Esophagus squamous epithelium (tissue), 5 donors: Measurements from ENCODE around the gene FUT7. TPM values are rescaled to one million over a fixed set of nuclear protein-coding genes. Genes with fewer than 3 reads are reported as not detected.
A peak's percentile ranks its signal among the peaks of the same experiment; 100 is the strongest.

Experiments used
- DNase-seq: peaks from one replicate; lab custom pipeline; 2025; lab: John Stamatoyannopoulos, UW
- H3K27ac ChIP-seq, 4 donors: fragments of 200-600 bp; sonication (generic); one replicate each; pipeline ENCODE4 v1.5.1; 2016 to 2019; ENCODE audit warnings: mild to moderate bottlenecking in 1 of 4
- H3K27me3 ChIP-seq, 4 donors: fragments of 200-600 bp; sonication (generic); 1 replicate in 3 of 4; 2 replicates in 1 of 4; pipeline versions ENCODE4 v1.5.1 to v1.6.0; 2017 to 2021; ENCODE audit warnings: antibody characterized with exemption in 1 of 4
- H3K36me3 ChIP-seq, 3 donors: fragments of 200-600 bp; sonication (generic); one replicate each; pipeline ENCODE4 v1.5.1; 2016 to 2019
- H3K4me1 ChIP-seq, 3 donors: fragments of 200-600 bp; sonication (generic); one replicate each; pipeline ENCODE4 v1.5.1; 2017 to 2019
- H3K4me3 ChIP-seq, 4 donors: fragments of 200-600 bp; sonication (generic); 1 replicate in 3 of 4; 2 replicates in 1 of 4; pipeline ENCODE4 v1.5.1; 2016 to 2019; ENCODE audit warnings: mild to moderate bottlenecking in 2 of 4, moderate library complexity in 1 of 4
- H3K9me3 ChIP-seq, 3 donors: fragments of 200-600 bp; sonication (generic); one replicate each; pipeline ENCODE4 v1.5.1; 2016 to 2019
- CTCF ChIP-seq, 6 experiments: fragments of 450-650 bp in 4 of 6; fragments of 200-600 bp in 2 of 6; sonication (generic) in 2 of 6; IDR thresholded peaks; one replicate each; pipeline ENCODE4 v1.5.1; 2016 to 2019; ENCODE audit warnings: antibody characterized with exemption in 6 of 6, mild to moderate bottlenecking in 4 of 6, moderate library complexity in 4 of 6
- POLR2A ChIP-seq, 4 donors: fragments of 450-650 bp; IDR thresholded peaks; one replicate each; pipeline ENCODE4 v1.6.1; 2017; ENCODE audit warnings: antibody characterized with exemption in 4 of 4, mild to moderate bottlenecking in 4 of 4, moderate library complexity in 3 of 4
- WGBS, 2 donors: methylation state at CpG; one replicate each; pipeline ENCODE4 v1.1.5; 2018; 5-methylcytosine and 5-hydroxymethylcytosine counted together
- intact Hi-C: fragments of 100-400 bp; cut with DNase I; formaldehyde crosslinking; loops from one replicate; pipeline ENCODE4 v1.15.0; 2022
- total RNA-seq, 4 donors: library from RNA; depleted of rRNA; stranded (reverse); fragments of >200 nt; gene quantifications; one replicate each; pipeline ENCODE4 v1.1.0, GENCODE V29; 2016
- donor health status: DM: yes; HTN: yes; CAD: no.

FUT7 gene
- total RNA-seq, 4 donors from 2014 or later, result 0.13 to 0.38 (median 0.21) TPM; not detected in 1

DNA sequence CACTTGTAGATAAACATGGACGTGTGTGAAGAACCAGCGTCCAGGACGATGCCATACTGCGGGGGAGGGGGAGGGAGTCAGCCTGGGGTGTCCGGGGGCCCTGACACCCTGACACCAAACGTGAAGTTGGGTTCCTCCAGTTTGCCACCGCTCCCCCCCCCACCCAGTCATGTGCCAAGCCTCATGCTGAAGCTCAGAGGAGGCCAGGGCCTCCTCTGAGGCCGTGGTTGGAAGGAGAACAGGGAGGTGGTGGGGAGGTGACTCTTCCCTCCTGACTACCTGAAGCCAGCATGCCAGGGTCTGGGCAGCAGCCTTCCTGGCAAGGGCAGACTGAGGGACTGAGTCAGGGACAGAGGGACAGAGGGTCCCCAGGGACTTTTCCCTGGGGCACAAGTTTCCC, 20.4 kb upstream of the FUT7 start:
- Histone ChIP-seq H3K36me3 (no peaks in the 10 kb centered on the region), H3K4me1 (peaks cover 33 to 66% (median 41%) of the 10 kb centered on the region in 3 donors), H3K27ac (no peak overlapping the region), H3K27me3 (peaks cover 0 to 85% (median 23%) of the 10 kb centered on the region in 4 donors), H3K9me3 (no peaks in the 10 kb centered on the region), H3K4me3 (no peak overlapping the region)
- intact Hi-C loops, result no loop called here
- 90% methylated on average over 2 of the region's 8 CpGs; no CpG with 5 or more reads in 1 of the 2 donors for WGBS, 2 donors
- no peak for DNase-seq
- TF ChIP-seq CTCF (IDR thresholded peaks at IDR 0.05) (no peak), POLR2A (IDR thresholded peaks at IDR 0.05) (no peak)

DNA sequence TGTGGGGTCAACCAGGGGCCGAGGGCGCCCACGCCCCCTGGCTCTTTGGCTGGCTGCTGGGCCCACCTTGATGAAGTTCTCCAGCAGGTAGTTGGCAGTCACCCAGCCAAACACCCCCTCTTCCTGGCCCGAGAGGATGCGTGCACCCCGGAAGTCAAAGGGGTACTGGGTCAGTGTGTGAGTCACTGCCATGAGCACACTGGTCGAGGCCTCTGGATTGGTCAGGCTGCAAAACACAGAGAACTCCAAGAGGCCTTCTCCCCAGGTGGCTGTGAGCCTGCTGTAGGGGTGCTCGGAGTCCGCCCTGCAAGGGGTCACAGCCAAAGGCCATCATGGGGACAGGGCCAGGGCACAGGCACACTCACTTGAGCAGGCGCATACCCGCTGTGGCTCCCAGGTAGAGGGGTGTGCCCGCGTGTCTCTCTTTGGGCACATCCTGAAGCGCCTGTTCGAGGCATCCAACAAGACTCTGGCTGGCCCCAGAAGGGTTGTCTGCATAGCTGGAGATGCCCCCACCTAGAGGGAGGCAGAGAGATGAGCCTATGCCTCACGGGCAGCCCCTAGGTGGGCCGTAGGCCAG, 19.3 kb upstream of the FUT7 start:
- Histone ChIP-seq H3K36me3 (no peaks in the 10 kb centered on the region), H3K9me3 (no peaks in the 10 kb centered on the region), H3K4me3 (no peak overlapping the region), H3K4me1 (peaks cover 34 to 63% (median 44%) of the 10 kb centered on the region in 3 donors), H3K27me3 (peaks cover 0 to 95% (median 23%) of the 10 kb centered on the region in 4 donors), H3K27ac (no peak overlapping the region)
- no peak for DNase-seq
- no peak for TF ChIP-seq CTCF (IDR thresholded peaks at IDR 0.05)
- TF ChIP-seq POLR2A (IDR thresholded peaks at IDR 0.05), result no peak
- intact Hi-C loops, result no loop called here
- WGBS, 2 donors, result 63 to 100% methylated on average over 1 to 2 of the region's 17 CpGs

DNA sequence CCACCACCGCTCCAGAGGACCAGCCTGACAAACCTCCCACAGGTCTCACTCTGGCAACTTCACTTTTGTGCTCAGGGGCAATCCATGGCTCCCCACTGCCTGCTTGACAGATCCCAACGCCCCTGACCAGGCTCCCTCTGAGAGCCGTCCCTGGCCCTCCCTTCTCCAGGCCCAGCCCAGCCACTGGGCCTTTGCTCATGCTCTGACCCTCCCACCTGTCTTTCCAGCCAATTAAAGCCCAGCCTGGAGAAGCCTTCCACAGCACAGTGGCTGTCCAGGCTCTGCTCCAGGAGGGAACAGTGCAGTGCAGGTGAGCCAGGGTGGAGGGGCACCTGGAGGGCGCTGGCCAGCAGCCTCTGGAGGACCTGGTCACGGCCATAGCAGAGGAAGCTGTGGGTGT, 18.7 kb upstream of the FUT7 start:
- Histone ChIP-seq H3K27me3 (peaks cover 0 to 98% (median 23%) of the 10 kb centered on the region in 4 donors), H3K36me3 (no peaks in the 10 kb centered on the region), H3K9me3 (no peaks in the 10 kb centered on the region), H3K4me1 (peaks cover 31 to 63% (median 45%) of the 10 kb centered on the region in 3 donors), H3K27ac (no peak overlapping the region), H3K4me3 (no peak overlapping the region)
- WGBS, 2 donors, result 64 to 100% methylated on average over 1 to 3 of the region's 5 CpGs
- TF ChIP-seq CTCF (IDR thresholded peaks at IDR 0.05) (no peak), POLR2A (IDR thresholded peaks at IDR 0.05) (no peak)
- DNase-seq, result no peak
- intact Hi-C loops, result no loop called here

- H3K27me3 ChIP-seq, result peaks cover 0 to 99% (median 23%) of the 10 kb centered on the region in 4 donors
- intact Hi-C loops, result loop anchor here (5.0 kb wide), 1 partner anchor 262 kb away; no protein-coding TSS in a partner anchor
- DNase-seq, result no peak
- H3K27ac ChIP-seq, result no peak overlapping the region
- no peak for TF ChIP-seq POLR2A (IDR thresholded peaks at IDR 0.05)
- TF ChIP-seq CTCF (IDR thresholded peaks at IDR 0.05), result peak in 5 of 6 experiments; percentile 33 to 64 (median 52)
- peaks cover 29 to 63% (median 45%) of the 10 kb centered on the region in 3 donors for H3K4me1 ChIP-seq
- H3K4me3 ChIP-seq, result no peak overlapping the region
- no peaks in the 10 kb centered on the region for H3K36me3 ChIP-seq
- no peaks in the 10 kb centered on the region for H3K9me3 ChIP-seq
- 66% methylated on average over 15 of the region's 38 CpGs; no CpG with 5 or more reads in 1 of the 2 donors for WGBS, 2 donors
Observed at GRCh38 chr9:137049544-137050449, 17.9 kb upstream of the FUT7 start.
